GM21528 (cell line): ENCODE data around the gene INPP5J.
"Not testable (repeated sequence)": the region's sequence is repeated elsewhere in the genome, so short reads cannot be mapped to it uniquely, and the experiment has no call there.

Experiments used
- ATAC-seq: cut with Tn5 transposase; IDR thresholded peaks from one replicate; pipeline ENCODE4 v1.9.1; 2021; ENCODE audit warnings: mild to moderate bottlenecking, moderate library complexity; ENCODE audit not compliant: unreplicated experiment, low FRiP score

Gene INPP5J

DNA sequence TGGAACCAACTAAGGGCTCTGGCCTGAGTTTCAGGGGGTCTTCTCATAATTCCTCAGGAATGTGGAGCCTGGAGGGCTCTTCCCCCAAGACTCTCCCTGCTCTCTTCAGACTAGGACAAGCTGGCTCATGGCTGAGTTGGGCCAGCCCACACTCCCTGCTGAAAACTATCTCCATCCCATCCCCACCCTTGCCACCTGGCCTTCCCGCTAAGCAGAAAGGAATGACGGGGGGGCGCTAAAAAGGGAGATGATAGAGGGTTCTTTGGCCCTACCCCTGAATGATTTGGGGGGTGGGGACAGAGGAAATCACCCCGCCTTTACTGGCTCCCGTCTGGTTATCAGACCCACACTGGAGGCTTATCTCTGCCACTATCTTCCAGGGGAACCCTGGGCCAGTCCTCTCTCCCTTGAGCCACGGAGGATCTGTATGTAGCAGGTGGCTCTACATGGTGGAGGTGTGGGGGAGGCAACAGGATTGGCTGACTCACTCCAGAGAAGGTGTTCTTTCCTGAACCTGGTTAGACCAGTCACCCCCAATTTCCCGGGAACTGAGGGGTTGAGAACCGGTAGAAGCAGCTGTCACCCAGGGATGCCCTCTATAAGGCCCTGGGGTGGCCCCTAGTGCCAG, 35.9 kb upstream of the INPP5J start:
- no peak for ATAC-seq

DNA sequence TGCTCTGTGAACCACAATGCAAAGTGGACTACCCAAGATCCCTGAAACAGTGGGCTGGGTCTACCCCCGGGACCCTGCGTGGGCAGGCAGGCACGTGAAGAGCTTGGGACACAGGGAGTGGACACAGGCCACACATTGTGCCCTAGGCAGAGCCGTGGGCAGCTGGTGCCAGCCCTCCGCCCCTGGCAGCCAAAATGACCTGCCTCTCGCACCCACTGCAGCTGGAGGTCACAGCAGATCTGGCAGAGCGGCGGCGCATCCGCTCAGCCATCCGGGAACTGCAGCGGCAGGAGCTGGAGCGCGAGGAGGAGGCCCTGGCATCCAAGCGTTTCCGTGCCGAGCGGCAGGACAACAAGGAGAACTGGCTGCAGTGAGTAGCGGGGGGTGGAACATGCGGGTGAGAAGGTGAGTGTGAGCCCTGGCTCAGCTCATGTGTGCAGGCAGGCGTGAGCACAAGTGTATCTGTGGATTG, 35.0 kb upstream of the INPP5J start:
- no peak for ATAC-seq

GRCh38 chr22:31088233-31088986, 34.4 kb upstream of the INPP5J start:
- no peak for ATAC-seq

GRCh38 chr22:31089160-31090100, 33.3 kb upstream of the INPP5J start:
- ATAC-seq = no peak

- ATAC-seq = no peak
These were observed 32.3 kb upstream of the INPP5J start for GRCh38 chr22:31090217-31091085.

DNA sequence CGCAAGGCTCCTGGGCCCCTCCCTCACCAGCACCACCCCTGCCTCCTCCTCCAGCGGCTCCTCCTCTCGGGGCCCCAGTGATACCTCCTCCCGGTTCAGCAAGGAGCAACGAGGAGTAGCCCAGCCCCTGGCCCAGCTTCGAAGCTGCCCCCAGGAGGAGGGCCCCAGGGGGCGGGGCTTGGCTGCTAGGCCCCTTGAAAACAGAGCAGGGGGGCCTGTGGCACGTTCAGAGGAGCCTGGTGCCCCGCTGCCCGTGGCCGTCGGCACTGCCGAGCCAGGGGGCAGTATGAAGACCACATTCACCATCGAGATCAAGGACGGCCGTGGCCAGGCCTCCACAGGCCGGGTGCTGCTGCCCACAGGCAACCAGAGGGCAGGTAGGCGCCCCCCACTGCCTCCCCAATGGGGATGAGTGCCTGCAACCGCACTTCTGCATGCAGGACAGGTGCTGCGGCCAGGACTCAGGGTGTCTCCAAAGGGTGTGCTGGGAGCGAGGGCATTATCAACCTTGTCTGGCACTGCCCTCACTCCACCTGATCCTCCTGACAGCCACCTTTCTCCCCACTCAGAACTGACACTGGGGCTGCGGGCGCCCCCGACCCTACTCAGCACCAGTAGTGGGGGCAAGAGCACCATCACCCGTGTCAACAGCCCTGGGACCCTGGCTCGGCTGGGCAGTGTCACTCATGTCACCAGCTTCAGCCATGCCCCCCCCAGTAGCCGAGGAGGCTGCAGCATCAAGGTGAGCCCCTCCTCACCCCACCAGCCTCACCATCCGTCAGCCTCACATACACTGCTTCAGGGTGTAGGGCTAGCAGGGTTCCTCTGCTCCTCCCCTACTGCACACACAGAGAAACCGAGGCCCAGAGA, 31.4 kb upstream of the INPP5J start:
- no peak for ATAC-seq

DNA sequence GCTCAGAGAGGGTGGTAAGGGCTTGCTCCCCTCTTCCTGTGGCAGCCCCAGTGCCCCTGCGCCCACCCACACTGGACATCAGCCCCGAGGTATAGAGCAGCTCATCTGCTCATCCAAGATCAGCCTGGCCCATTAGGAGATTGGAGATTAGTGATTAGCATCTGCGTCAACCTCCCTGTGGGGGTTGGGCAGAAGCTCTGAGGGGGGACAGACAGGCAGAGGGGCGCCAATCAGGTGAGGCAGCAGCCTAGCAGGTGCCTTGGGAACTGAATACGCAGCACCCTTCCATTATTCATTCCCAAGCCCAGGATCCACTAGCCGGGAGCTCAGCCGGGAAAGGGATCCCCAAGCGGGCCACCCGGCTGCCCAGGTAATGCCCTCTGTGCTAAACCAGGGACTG, 30.6 kb upstream of the INPP5J start:
- no peak for ATAC-seq

GRCh38 chr22:31093086-31093850, 29.5 kb upstream of the INPP5J start:
- ATAC-seq = no peak

DNA sequence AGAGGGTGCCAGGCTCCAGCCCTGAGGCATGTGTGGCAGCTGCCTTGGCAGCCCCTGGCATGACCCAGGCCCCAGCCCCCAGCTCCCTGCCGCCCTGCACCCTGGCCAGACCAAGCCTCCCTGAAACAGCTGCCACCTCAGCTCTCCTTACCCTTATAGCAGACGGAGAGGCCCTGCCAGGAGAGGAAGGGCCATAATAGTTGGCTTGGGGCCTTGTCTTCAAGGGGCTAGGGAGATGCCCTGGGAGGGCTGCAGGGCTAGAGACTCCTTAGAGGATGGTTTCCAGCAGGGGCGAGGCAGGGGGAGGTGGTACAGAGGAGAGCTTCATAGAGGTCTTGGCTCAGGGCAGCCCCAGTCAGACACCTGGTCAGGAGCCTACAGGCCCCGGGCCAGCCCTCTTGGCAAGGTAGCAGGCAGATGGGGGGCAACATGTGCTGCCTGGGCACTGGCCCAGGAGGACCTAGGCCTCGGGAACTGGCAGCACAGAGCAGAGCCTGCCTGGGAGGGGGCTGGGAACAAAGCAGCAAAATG, 28.7 kb upstream of the INPP5J start:
- no peak for ATAC-seq

- no peak for ATAC-seq
These were observed 28.0 kb upstream of the INPP5J start for GRCh38 chr22:31094741-31095140.

DNA sequence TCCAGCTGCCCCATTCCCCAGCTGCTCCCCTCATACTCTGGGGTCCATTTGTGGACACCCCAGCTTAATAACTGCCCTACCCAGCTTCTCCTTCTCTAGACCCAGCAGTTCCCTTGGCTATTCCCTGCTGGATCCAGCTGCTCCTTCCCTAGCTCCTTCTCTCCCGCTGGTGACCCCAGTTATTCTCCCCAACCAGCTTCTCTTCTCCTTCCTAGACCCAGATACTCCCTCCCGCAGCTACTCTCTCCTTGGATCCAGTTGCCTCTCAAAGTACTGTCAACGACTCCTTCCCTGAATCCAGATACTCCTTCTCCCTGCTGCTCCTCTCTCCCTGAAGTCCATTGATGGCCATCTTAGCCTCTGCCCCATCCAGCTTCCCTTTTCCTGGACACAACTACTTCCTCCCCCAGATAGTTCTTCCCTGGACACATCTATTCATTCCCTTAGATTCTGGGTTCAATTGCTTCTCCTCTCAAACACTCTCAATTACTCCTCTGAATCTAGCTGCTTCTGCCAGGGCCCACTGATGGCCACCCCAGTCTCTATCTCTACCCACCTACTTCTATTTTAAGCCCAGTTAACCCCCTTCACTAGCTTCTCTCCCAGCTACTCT, 27.0 kb upstream of the INPP5J start:
- no peak for ATAC-seq

DNA sequence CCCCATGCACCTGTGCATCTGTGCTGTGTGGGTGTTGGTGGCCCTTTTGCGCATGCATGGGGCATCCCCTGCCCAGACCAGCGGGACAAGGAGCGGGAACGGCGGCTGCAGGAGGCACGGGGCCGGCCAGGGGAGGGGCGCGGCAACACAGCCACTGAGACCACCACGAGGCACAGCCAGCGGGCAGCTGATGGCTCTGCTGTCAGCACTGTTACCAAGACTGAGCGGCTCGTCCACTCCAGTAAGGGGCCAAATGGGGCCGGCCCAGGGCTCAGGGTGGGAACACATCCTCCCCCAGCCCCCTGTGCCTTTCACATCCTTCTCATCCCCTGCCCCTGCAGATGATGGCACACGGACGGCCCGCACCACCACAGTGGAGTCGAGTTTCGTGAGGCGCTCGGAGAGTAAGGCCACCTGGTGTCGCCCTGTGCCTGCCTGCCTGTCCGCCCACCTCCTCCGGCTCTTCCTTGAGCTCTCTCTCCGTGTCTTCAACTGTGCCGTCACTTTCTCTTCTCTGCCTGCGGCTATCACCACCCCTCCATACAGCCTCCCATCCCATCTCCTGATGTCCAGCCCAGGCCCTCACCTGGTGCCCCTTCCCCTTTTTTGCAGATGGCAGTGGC, 26.0 kb upstream of the INPP5J start:
- no peak for ATAC-seq

DNA sequence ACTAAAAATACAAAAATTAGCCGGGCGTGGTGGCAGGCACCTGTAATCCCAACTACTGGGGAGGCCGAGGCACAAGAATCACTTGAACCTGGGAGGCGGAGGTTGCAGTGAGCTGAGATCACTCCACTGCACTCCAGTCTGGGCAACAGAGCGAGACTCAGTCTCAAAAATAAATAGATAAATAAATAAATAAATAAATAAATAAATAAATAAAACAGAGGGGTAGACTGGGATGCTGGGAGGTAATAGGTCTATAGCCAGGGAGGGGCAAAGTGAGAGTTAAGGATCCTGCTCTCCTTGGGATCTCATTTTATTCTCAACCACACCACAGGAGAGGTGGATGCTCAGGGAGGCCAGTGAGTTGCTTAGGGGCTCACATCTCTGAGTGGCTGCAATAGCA, 25.2 kb upstream of the INPP5J start:
- ATAC-seq = not testable (repeated sequence)

DNA sequence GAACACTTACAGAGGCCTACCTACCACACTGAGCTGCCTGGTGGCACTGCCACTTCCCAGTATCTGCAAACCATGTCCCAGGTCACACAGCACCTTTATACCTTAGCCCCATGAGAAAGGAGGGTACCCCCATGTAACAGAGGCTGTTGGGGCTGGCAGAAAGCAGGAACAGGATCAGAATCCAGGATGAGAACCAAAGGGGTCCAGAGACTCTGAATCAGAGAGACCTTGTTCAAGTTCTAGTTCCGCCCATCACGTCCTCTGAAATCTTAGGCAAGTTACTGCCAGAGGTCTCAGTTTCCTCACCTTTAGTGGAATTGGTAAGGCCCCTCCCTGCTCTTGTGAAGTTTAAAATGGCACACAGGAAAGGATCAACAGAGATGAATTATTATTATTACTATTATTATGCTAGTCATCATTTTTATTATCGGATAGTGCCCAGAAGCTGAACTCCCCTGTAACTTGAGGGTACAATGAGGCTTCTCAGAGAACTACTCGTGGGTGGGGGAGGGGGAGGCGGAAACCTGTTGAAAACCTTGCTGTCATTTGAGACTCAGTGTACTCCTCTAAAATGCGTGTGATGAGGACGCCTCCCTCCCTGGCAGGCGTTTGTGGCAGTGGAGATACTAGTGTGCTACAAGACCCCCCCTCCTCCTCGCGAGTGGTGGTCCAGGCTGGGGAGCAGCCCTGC, 24.7 kb upstream of the INPP5J start:
- ATAC-seq = no peak

DNA sequence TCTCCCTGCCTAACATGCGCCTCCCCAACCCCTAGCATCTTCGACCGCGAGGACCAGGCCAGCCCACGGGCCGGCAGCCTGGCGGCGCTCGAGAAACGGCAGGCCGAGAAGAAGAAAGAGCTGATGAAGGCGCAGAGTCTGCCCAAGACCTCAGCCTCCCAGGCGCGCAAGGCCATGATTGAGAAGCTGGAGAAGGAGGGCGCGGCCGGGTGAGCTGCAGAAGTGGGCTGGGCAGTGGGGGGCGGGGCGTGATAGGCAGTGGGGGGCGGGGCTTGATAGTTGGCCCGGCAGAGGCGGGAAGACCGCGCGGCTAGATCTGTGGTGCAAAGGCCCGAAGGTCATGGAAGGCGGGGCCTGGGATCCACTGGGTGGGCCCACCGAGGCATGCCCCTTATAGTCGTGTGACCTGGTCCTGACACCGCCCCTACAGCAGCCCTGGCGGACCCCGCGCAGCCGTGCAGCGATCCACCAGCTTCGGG, 24.1 kb upstream of the INPP5J start:
- no peak for ATAC-seq

GRCh38 chr22:31099386-31099785, 23.4 kb upstream of the INPP5J start:
- ATAC-seq = no peak
